HG03442 (cell line): ENCODE results near the gene C10orf105.

Source experiments
- ATAC-seq: cut with Tn5 transposase; IDR thresholded peaks from one replicate; pipeline ENCODE4 v1.9.1; 2021; ENCODE audit warnings: mild to moderate bottlenecking, moderate library complexity; ENCODE audit not compliant: unreplicated experiment

The C10orf105 gene

DNA sequence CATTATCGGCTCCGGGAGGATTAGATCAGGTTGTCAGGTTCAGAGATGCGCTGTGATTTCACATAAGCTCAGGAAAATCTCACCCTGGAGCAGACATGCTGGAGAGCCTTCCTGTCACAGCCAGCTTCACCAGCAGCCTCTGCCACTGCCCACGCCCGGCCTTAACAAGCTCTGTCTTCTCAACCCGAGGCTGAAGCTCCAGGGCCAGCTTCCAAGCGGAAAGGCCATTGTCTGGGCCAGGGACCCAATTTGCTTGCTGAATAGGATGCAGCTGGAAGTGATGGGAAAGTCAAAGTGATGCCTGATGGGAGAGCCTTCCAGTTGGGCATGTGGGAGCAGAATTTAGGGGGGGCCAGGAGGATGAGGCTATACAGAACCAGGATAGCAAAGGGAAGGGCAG, 36.3 kb downstream of the C10orf105 start:
- ATAC-seq = no peak

DNA sequence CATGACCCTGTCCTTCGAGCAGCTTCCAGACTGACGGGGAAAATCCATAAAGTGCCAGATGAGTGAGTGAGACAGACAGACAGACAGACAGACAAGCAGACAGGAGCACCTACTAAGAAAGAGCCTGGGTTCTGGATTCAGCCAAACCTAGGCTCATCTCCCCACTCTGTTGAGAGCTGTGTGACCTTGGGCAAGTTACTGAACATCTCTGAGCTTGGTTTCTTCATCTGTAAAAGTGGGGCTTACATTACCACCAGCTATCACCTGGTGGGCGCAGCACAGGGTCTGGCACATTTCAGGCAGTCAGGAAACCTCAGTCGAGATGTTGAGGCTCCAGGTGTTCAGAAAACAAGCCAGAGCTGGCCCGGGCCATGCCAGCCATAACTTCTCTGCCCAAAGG, 37.6 kb downstream of the C10orf105 start:
- ATAC-seq = no peak

- ATAC-seq = no peak
Measured at GRCh38 chr10:71679425-71679824, 40.2 kb downstream of the C10orf105 start.

- no peak for ATAC-seq
Measured at GRCh38 chr10:71678057-71678805, 41.3 kb downstream of the C10orf105 start.

DNA sequence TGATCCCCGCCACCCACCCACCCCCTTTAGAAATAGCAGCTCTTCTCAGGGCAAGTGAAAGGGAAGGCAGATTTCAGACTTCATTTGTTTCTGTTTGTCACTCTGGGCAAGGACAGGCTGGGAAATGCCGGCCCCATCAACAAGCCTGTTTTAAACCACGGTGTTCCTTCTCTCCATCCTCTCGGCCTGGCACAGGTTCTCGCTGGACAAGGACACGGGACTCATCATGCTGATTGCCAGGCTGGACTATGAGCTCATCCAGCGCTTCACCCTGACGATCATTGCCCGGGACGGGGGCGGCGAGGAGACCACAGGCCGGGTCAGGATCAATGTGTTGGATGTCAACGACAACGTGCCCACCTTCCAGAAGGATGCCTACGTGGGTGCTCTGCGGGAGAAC, 42.3 kb downstream of the C10orf105 start:
- ATAC-seq = no peak

GRCh38 chr10:71675295-71675970, 44.1 kb downstream of the C10orf105 start:
- no peak for ATAC-seq

DNA sequence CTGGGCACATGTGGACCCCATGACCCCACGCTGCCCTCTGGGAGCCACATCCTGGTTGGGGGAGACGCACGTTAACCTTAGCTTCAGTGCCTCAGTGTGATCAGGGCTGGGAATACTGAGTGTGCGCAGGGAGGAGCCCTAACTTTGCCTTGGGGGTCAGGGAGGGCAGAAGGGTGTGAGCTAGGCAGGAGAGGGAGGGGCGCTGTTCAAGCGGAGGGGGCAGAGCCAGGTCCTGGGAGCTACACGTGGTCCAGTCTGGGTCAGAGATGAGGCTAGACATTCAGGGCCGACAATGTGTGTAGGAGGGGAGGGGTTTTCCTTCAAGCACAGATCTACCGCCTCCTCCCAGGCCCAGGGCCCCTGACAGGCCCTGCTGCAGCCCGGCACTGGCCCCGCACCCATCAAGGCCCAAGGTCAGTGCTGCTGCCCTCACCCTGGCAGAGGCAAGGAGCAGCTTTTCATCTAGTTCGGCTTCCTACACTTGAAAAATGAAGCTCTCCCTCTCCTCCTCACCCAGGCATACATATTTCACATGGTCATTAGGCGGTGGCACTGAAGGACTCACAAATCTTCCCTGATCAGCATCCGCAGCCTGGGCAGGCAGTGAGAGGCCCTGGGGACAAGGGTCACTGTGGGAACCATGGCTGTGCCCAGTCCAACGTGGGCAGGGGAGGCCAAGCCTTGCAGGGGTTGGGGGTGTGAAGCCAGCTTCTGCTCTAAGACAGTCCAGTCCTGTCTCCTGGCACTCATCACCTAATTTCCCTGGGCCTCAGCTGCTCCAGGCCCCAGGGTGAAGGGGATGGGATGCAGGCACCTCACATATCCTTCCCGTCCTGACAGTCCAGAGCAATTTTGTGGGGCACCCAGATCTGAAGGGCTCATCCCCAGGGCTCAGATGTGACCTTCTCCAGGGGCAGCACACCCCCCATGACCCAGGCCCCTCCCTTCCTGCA, 47.3 kb downstream of the C10orf105 start:
- ATAC-seq = no peak

DNA sequence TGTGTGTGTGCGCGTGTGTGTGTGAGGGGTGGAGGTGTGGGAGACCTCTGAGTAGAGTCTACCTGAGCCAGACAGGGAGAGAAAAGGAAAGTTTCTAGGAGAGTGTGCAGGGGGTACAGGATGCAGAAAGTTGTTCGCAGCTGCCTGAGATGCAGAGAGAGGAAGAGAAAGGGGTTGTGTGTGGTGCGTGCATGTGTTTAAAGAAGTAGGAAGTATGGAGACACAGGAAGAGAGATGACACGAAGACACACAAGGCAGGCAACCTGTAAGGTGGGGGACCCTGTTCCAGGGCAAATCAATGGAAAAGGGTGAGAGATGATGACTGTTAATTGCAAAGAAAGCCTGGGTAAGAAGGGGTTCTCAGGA, 52.2 kb downstream of the C10orf105 start:
- no peak for ATAC-seq

GRCh38 chr10:71666639-71667386, 52.8 kb downstream of the C10orf105 start:
- ATAC-seq = no peak

- no peak for ATAC-seq
Measured at GRCh38 chr10:71665456-71665855, 54.1 kb downstream of the C10orf105 start.

GRCh38 chr10:71664585-71664984, 55.0 kb downstream of the C10orf105 start:
- no peak for ATAC-seq

- no peak for ATAC-seq
Measured at GRCh38 chr10:71663311-71663710, 56.3 kb downstream of the C10orf105 start.

DNA sequence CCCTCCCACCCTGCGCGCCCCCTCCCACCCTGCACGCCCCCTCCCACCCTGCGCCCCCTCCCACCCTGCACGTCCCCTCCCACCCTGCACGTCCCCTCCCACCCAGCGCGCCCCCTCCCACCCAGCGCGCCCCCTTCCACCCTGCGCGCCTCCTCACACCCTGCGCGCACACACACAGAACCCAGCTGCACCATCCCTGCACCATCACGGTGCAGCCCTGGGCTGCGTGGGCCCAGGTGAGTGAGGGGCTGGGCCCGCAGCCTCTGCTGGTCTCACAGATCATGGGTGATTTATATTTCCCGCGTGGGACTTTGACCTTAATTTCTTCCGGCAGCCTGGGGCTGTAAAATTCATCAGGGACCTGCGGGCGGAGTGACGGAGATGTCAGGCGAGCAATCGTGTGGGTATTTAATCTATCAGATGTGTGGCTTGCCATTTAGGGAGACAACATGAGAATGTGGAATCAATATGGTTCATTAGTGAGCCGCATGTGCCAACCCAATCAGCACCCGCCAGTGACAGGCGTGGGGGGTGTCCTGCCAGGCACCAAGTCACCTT, 57.7 kb downstream of the C10orf105 start:
- no peak for ATAC-seq
